Astrocyte (in vitro differentiated cells and primary cell): ENCODE results near the gene CHD8.

Source experiments
- CTCF ChIP-seq: IDR thresholded peaks from 2 replicates; pipeline ENCODE4 v1.5.1; 2011; ENCODE audit warnings: low read depth, mild to moderate bottlenecking, inconsistent platforms, low read length, moderate library complexity; ENCODE audit not compliant: insufficient read depth
- EZH2 ChIP-seq: IDR thresholded peaks from 2 replicates; pipeline ENCODE4 v1.6.1; 2012; ENCODE audit warnings: mild to moderate bottlenecking, low read length, inconsistent platforms; ENCODE audit not compliant: insufficient read depth

- TF ChIP-seq CTCF: no peak
- TF ChIP-seq EZH2: no peak
Measured at GRCh38 chr14:21405097-21405496, 50.8 kb downstream of the CHD8 start.
